IMR-90 (cell line): ENCODE results near the gene RAI2. TPM values are rescaled to one million over a fixed set of nuclear protein-coding genes. Genes with fewer than 3 reads are reported as not detected.
"Not testable (repeated sequence)": the region's sequence is repeated elsewhere in the genome, so short reads cannot be mapped to it uniquely, and the experiment has no call there.

Experiments used
- ATAC-seq: fragments of 200-7000 bp; cut with Tn5 transposase; 2 replicates; pipeline ENCODE4 v1.9.1; 2020; ENCODE audit warnings: low read depth, mild to moderate bottlenecking, moderate library complexity
- BruUV-seq: library from RNA; stranded (reverse); fragments of 400-500 nt; replicated peaks from 2 replicates; lab custom pipeline; 2021; lab: Mats Ljungman, UMichigan
- CTCF ChIA-PET: fragments of 300-600 bp; formaldehyde crosslinking; extraction: SDS; loops from one replicate; lab custom pipeline; 2021; ENCODE audit warnings: antibody characterized with exemption; lab: Yijun Ruan, JAX
- POLR2A ChIA-PET: fragments of 300-600 bp; sonication (Branson Sonifier 250); formaldehyde crosslinking; loops from one replicate; lab custom pipeline; 2022; ENCODE audit warnings: antibody characterized with exemption; ENCODE audit not compliant: unreplicated experiment; lab: Charles Lee
- DNase-seq: peaks from one replicate; pipeline ENCODE4 v3.0.0; 2013
- H2AFZ ChIP-seq: replicated peaks from 2 replicates; pipeline ENCODE3; 2013; ENCODE audit warnings: low read length, mild to moderate bottlenecking; ENCODE audit not compliant: poor library complexity
- H2AK5ac ChIP-seq: 2 replicates; pipeline ENCODE4 v1.6.1; 2013; ENCODE audit warnings: low read depth, low read length, inconsistent platforms
- H2AK9ac ChIP-seq: replicated peaks from 2 replicates; pipeline ENCODE3; 2013; ENCODE audit warnings: mild to moderate bottlenecking, low read depth, low read length, moderate library complexity; ENCODE audit not compliant: poor library complexity
- H2BK120ac ChIP-seq: 2 replicates; pipeline ENCODE4 v1.6.1; 2013; ENCODE audit warnings: low read depth, low read length, inconsistent platforms
- H2BK15ac ChIP-seq: 3 replicates; pipeline ENCODE4 v1.6.1; 2013; ENCODE audit warnings: low read depth, low read length, inconsistent platforms
- H2BK20ac ChIP-seq: 2 replicates; pipeline ENCODE4 v1.6.1; 2013; ENCODE audit warnings: low read depth, mild to moderate bottlenecking, inconsistent platforms, low read length, moderate library complexity
- H2BK5ac ChIP-seq: 2 replicates; pipeline ENCODE4 v1.6.1; 2013; ENCODE audit warnings: mild to moderate bottlenecking, low read depth, low read length, inconsistent platforms; ENCODE audit not compliant: poor library complexity, severe bottlenecking
- H3K14ac ChIP-seq: replicated peaks from 2 replicates; pipeline ENCODE4 v1.6.1; 2013; ENCODE audit warnings: low read depth, low read length, inconsistent platforms
- H3K18ac ChIP-seq: 2 replicates; pipeline ENCODE4 v1.6.1; 2013; ENCODE audit warnings: low read depth, low read length, control low read depth
- H3K23ac ChIP-seq: 2 replicates; pipeline ENCODE4 v1.6.1; 2013; ENCODE audit warnings: low read depth, low read length, inconsistent platforms
- H3K27ac ChIP-seq: 2 replicates; pipeline ENCODE4 v1.5.1; 2013; ENCODE audit warnings: mild to moderate bottlenecking, control low read depth, low read length; ENCODE audit not compliant: insufficient read depth
- H3K27me3 ChIP-seq: 2 replicates; pipeline ENCODE4 v1.6.1; 2013; ENCODE audit warnings: low read length; ENCODE audit not compliant: control insufficient read depth, insufficient read depth
- H3K36me3 ChIP-seq: 2 replicates; pipeline ENCODE4 v1.6.1; 2013; ENCODE audit warnings: low read length, mixed read lengths; ENCODE audit not compliant: control insufficient read depth, insufficient read depth
- H3K4ac ChIP-seq: 2 replicates; pipeline ENCODE4 v1.6.1; 2013; ENCODE audit warnings: low read depth, low read length, inconsistent platforms
- H3K4me1 ChIP-seq: 2 replicates; pipeline ENCODE4 v1.6.1; 2013; ENCODE audit warnings: low read length, mixed read lengths; ENCODE audit not compliant: control insufficient read depth, insufficient read depth
- H3K4me2 ChIP-seq: 2 replicates; pipeline ENCODE4 v1.6.1; 2013; ENCODE audit warnings: low read depth, mild to moderate bottlenecking, control low read depth, low read length, moderate library complexity
- H3K4me3 ChIP-seq: 2 replicates; pipeline ENCODE4 v1.5.1; 2013; ENCODE audit warnings: low read depth, mild to moderate bottlenecking, control low read depth, low read length, moderate library complexity; ENCODE audit not compliant: insufficient read depth
- H3K56ac ChIP-seq: 2 replicates; pipeline ENCODE4 v1.6.1; 2013; ENCODE audit warnings: low read length, inconsistent platforms; ENCODE audit not compliant: insufficient read depth; ENCODE audit errors: extremely low read depth
- H3K79me1 ChIP-seq, 2 experiments: 2 replicates each; pipeline ENCODE4 v1.6.1; 2013; ENCODE audit warnings: low read length in 2 of 2, inconsistent platforms in 1 of 2, low read depth in 1 of 2
- H3K9ac ChIP-seq: 2 replicates; pipeline ENCODE4 v1.6.1; 2013; ENCODE audit warnings: low read depth, low read length, control low read depth
- H3K9me1 ChIP-seq: 2 replicates; pipeline ENCODE4 v1.6.1; 2013; ENCODE audit warnings: low read length, inconsistent platforms; ENCODE audit not compliant: insufficient read depth
- H3K9me3 ChIP-seq: 2 replicates; pipeline ENCODE4 v1.6.1; 2013; ENCODE audit warnings: low read length; ENCODE audit not compliant: control insufficient read depth, insufficient read depth
- H4K20me1 ChIP-seq: 2 replicates; pipeline ENCODE4 v1.6.1; 2013; ENCODE audit warnings: low read length, inconsistent platforms; ENCODE audit not compliant: insufficient read depth
- H4K5ac ChIP-seq: 2 replicates; pipeline ENCODE4 v1.6.1; 2013; ENCODE audit warnings: mild to moderate bottlenecking, low read depth, low read length, control low read depth
- H4K8ac ChIP-seq, 2 experiments: 2 replicates each; pipeline ENCODE4 v1.6.1; 2013; ENCODE audit warnings: low read depth in 2 of 2, low read length in 2 of 2, control low read depth in 1 of 2, inconsistent platforms in 1 of 2
- H4K91ac ChIP-seq: 2 replicates; pipeline ENCODE4 v1.6.1; 2013; ENCODE audit warnings: low read depth, low read length, inconsistent platforms; ENCODE audit not compliant: insufficient read depth
- WGBS, 2 experiments: methylation state at CpG; one replicate each; pipeline versions ENCODE4 v1.1.5 to v1.1.7; 2013; ENCODE audit warnings: missing lambda C conversion rate in 2 of 2; ENCODE audit not compliant: insufficient read length in 1 of 2; ENCODE audit errors: extremely low coverage in 2 of 2; 5-methylcytosine and 5-hydroxymethylcytosine counted together
- dilution Hi-C: fragments of 300-500 bp; cut with HindIII; formaldehyde crosslinking; loops from one replicate; pipeline ENCODE4 v1.14.3; 2018; ENCODE audit warnings: low sequenced_read_pairs; ENCODE audit not compliant: unreplicated experiment
- in situ Hi-C: fragments of 300-500 bp; cut with MboI; formaldehyde crosslinking; loops from 3 replicates; pipeline ENCODE4 v1.14.3; 2019; ENCODE audit warnings: low sequenced_read_pairs, inconsistent platforms, mixed read lengths
- intact Hi-C: fragments of 100-400 bp; cut with micrococcal nuclease; formaldehyde crosslinking; loops from 2 replicates; pipeline ENCODE4 v1.10.0; 2022
- polyA plus RNA-seq, 3 experiments: library from polyadenylated mRNA; depleted of rRNA; stranded (reverse); fragments of >200 nt; gene quantifications; 2 replicates each; pipeline ENCODE4 v1.2.3, GENCODE V29; 2012; ENCODE audit warnings: low replicate concordance in 1 of 3
- total RNA-seq: library from RNA; depleted of rRNA; stranded (reverse); fragments of >200 nt; gene quantifications from 2 replicates; pipeline ENCODE4 v1.2.3, GENCODE V29; 2012

The RAI2 gene
- total and polyA plus RNA-seq, 2 of the 4 experiments (the other 2 are of a cell fraction) = 0.07 TPM; not detected in 1

DNA sequence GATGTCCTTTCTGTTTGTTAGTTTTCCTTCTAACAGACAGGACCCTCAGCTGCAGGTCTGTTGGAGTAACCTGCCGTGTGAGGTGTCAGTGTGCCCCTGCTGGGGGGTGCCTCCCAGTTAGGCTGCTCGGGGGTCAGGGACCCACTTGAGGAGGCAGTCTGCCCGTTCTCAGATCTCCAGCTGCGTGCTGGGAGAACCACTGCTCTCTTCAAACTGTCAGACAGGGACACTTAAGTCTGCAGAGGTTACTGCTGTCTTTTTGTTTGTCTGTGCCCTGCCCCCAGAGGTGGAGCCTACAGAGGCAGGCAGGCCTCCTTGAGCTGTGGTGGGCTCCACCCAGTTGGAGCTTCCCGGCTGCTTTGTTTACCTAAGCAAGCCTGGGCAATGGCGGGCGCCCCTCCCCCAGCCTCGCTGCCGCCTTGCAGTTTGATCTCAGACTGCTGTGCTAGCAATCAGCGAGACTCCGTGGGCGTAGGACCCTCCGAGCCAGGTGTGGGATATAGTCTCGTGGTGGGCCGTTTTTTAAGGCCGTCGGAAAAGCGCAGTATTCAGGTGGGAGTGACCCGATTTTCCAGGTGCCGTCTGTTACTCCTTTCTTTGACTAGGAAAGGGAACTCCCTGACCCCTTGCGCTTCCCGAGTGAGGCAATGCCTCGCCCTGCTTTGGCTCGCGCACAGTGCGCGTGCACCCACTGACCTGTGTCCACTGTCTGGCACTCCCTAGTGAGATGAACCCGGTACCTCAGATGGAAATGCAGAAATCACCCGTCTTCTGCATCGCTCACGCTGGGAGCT, 74.3 kb downstream of the RAI2 start:
- CTCF ChIA-PET, H4K8ac ChIP-seq, H3K27me3 ChIP-seq, H3K27ac ChIP-seq, H3K9me3 ChIP-seq, POLR2A ChIA-PET, H2BK15ac ChIP-seq, H2AK9ac ChIP-seq, H3K18ac ChIP-seq, dilution Hi-C loops, BruUV-seq, H3K79me1 ChIP-seq, H3K14ac ChIP-seq, H3K9me1 ChIP-seq, H3K4me3 ChIP-seq, H4K5ac ChIP-seq, H2AK5ac ChIP-seq, in situ Hi-C loops, ATAC-seq, H2BK120ac ChIP-seq, DNase-seq, H2BK20ac ChIP-seq, H3K23ac ChIP-seq, H4K20me1 ChIP-seq, H3K4me1 ChIP-seq, H3K9ac ChIP-seq, H3K4ac ChIP-seq, H3K4me2 ChIP-seq, H4K91ac ChIP-seq, H2BK5ac ChIP-seq, H3K56ac ChIP-seq, H2AFZ ChIP-seq, H3K36me3 ChIP-seq: not testable (repeated sequence)
- intact Hi-C loops = loop anchor here (10.0 kb wide), 1 partner anchor 428 kb away; no protein-coding TSS in a partner anchor
- WGBS, 2 experiments = 57% methylated on average over 6 of the region's 31 CpGs; no CpG with 5 or more reads in 1 of the 2 experiments
